Gastroesophageal sphincter (tissue), 4 donors: ENCODE data around the gene BLMH. TPM values are rescaled to one million over a fixed set of nuclear protein-coding genes. Genes with fewer than 3 reads are reported as not detected.

Experiments used
- ATAC-seq: fragments of 150-250 bp; one replicate; pipeline ENCODE4 v1.9.1; 2016; ENCODE audit warnings: mild to moderate bottlenecking, moderate library complexity
- H3K27ac ChIP-seq, 4 donors: fragments of 200-600 bp; sonication (generic) in 3 of 4; 1 replicate in 3 of 4; 2 replicates in 1 of 4; pipeline ENCODE4 v1.5.1; 2016 to 2019
- H3K27me3 ChIP-seq: fragments of 200-600 bp; sonication (generic); one replicate; pipeline ENCODE4 v1.5.1; 2019
- H3K36me3 ChIP-seq, 2 donors: fragments of 200-600 bp; sonication (generic); one replicate each; pipeline ENCODE4 v1.5.1; 2019; ENCODE audit warnings: control low read depth in 1 of 2
- H3K4me1 ChIP-seq, 3 donors: fragments of 200-600 bp; sonication (generic); 1 replicate in 2 of 3; 2 replicates in 1 of 3; pipeline ENCODE4 v1.5.1; 2016 to 2019; ENCODE audit warnings: control low read depth in 2 of 3
- H3K4me3 ChIP-seq, 2 donors: fragments of 200-600 bp; sonication (generic); one replicate each; pipeline ENCODE4 v1.5.1; 2019; ENCODE audit warnings: mild to moderate bottlenecking in 1 of 2, moderate library complexity in 1 of 2
- H3K9me3 ChIP-seq, 3 donors: fragments of 200-600 bp; sonication (generic); one replicate each; pipeline ENCODE4 v1.5.1; 2017 to 2019; ENCODE audit warnings: control low read depth in 2 of 3
- EP300 ChIP-seq: sonication (generic); formaldehyde crosslinking; IDR thresholded peaks from one replicate; pipeline ENCODE4 v1.6.1; 2017; ENCODE audit warnings: antibody characterized with exemption, mild to moderate bottlenecking
- POLR2A ChIP-seq, 2 donors: fragments of 450-650 bp; IDR thresholded peaks; one replicate each; pipeline ENCODE4 v1.6.1; 2017; ENCODE audit warnings: antibody characterized with exemption in 2 of 2, mild to moderate bottlenecking in 2 of 2, moderate library complexity in 1 of 2
- POLR2AphosphoS5 ChIP-seq: sonication (generic); formaldehyde crosslinking; IDR thresholded peaks from one replicate; pipeline ENCODE4 v1.6.1; 2017; ENCODE audit warnings: antibody characterized with exemption
- WGBS, 2 donors: methylation state at CpG; one replicate each; pipeline ENCODE4 v1.1.5; 2018; ENCODE audit warnings: low coverage in 1 of 2; 5-methylcytosine and 5-hydroxymethylcytosine counted together
- total RNA-seq, 4 donors: library from RNA; depleted of rRNA; stranded (reverse); fragments of >200 nt; gene quantifications; one replicate each; pipeline ENCODE4 v1.1.0, GENCODE V29; 2016
- TF ChIP-seq, protein P1 (sequence below), 4 experiments: fragments of 200-600 bp in 2 of 4; fragments of 450-650 bp in 2 of 4; sonication (generic) in 1 of 4; IDR thresholded peaks; one replicate each; pipeline ENCODE4 v1.5.1; 2017 to 2019; ENCODE audit warnings: antibody characterized with exemption in 4 of 4, mild to moderate bottlenecking in 2 of 4, moderate library complexity in 2 of 4

The BLMH gene
- total RNA-seq, 4 donors from 2014 or later: 17.8 to 29.3 (median 20.7) TPM

DNA sequence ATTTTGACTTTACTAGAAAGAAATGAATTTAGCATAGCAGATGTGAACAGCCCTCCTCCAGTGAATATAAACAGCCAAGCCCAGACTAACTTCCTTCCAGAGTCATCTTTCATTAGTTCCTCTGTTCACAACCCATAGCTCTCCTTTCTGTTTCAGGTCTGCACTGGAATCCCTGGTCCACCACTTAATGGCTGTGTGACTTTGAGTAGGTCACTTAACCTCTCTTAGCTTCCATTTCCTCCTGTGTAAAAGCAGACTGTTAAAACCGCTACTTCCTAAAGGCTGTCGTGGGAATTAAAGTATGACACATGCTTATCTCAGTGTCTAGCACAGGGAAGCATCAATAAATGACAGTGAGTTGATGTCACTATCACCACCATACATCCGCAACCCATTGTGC is 63.7 kb downstream of the BLMH start:
- TF ChIP-seq POLR2AphosphoS5 (no peak), EP300 (no peak), POLR2A (IDR thresholded peaks at IDR 0.05) (no peak)
- TF ChIP-seq, protein P1, sequence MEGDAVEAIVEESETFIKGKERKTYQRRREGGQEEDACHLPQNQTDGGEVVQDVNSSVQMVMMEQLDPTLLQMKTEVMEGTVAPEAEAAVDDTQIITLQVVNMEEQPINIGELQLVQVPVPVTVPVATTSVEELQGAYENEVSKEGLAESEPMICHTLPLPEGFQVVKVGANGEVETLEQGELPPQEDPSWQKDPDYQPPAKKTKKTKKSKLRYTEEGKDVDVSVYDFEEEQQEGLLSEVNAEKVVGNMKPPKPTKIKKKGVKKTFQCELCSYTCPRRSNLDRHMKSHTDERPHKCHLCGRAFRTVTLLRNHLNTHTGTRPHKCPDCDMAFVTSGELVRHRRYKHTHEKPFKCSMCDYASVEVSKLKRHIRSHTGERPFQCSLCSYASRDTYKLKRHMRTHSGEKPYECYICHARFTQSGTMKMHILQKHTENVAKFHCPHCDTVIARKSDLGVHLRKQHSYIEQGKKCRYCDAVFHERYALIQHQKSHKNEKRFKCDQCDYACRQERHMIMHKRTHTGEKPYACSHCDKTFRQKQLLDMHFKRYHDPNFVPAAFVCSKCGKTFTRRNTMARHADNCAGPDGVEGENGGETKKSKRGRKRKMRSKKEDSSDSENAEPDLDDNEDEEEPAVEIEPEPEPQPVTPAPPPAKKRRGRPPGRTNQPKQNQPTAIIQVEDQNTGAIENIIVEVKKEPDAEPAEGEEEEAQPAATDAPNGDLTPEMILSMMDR (IDR thresholded peaks at IDR 0.05): no peak
- ATAC-seq: no peak
- Histone ChIP-seq H3K9me3 (no peaks in the 10 kb centered on the region), H3K4me3 (no peak overlapping the region), H3K4me1 (no peaks in the 10 kb centered on the region), H3K36me3 (no peaks in the 10 kb centered on the region), H3K27me3 (peaks cover 18% of the 10 kb centered on the region), H3K27ac (no peak overlapping the region)
- 83% methylated on average over 3 of the region's 3 CpGs; no CpG with 5 or more reads in 1 of the 2 donors for WGBS, 2 donors

DNA sequence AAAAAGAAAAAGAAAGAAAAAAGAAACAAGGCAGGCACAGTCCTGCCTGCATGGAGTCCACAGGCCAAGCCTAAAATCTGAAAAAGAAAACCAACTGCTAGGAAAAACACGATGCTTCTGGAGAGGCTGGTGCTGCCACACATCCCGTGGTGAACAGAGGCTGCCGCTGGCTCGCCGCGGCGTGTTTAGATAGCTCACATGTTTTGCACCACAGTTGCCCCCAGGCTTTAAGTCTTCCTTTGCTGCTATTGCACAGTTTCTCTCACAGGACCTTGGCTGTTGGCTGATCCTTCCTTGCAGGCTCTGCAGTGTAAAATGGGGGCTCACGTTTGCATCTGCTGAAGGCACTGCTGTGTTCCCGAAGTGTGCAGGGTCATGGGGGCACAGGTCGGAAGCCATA is 64.9 kb downstream of the BLMH start:
- Histone ChIP-seq H3K4me3 (no peak overlapping the region), H3K4me1 (no peaks in the 10 kb centered on the region), H3K36me3 (no peaks in the 10 kb centered on the region), H3K27me3 (peaks cover 17% of the 10 kb centered on the region), H3K9me3 (no peaks in the 10 kb centered on the region), H3K27ac (no peak overlapping the region)
- WGBS, 2 donors: 71 to 75% methylated on average over 9 to 10 of the region's 10 CpGs
- no peak for ATAC-seq
- TF ChIP-seq, protein P1 (IDR thresholded peaks at IDR 0.05): no peak
- no peak for TF ChIP-seq POLR2A (IDR thresholded peaks at IDR 0.05)
- no peak for TF ChIP-seq POLR2AphosphoS5
- no peak for TF ChIP-seq EP300

DNA sequence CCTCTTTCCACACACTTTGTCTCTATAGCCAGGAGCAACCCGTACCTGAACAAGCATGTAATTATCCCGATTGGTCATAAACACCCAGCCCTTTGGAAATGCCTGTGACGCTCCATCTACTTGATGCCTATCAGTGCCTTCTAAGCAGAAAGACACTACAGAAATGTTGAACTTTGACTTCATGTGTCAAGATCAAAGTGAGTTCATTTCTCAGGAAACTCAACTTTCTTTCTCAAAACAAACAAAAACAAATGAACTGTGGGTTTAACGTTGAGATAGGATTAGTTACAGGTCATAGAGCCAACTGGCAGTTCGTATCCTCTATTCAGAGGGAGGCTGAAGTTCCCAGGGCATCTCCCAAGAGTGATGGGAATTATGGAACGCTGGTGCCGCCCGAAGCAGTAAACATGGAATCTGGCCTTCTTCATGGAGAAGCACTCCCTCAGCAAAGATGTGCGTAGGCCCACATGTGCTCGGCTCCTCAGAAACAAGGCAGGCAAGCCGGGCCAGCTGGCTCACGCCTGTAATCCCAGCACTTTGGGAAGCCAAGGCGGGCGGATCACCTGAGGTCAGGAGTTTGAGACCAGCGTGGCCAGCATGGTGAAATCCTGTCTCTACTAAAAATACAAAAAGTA is 65.7 kb downstream of the BLMH start:
- WGBS, 2 donors: 77 to 81% methylated on average over 10 to 11 of the region's 15 CpGs
- H3K27ac ChIP-seq: no peak overlapping the region
- no peak overlapping the region for H3K4me3 ChIP-seq
- peaks cover 17% of the 10 kb centered on the region for H3K27me3 ChIP-seq
- ATAC-seq: no peak
- H3K4me1 ChIP-seq: no peaks in the 10 kb centered on the region
- no peaks in the 10 kb centered on the region for H3K9me3 ChIP-seq
- TF ChIP-seq, protein P1 (IDR thresholded peaks at IDR 0.05): no peak
- TF ChIP-seq EP300: no peak
- no peak for TF ChIP-seq POLR2AphosphoS5
- TF ChIP-seq POLR2A (IDR thresholded peaks at IDR 0.05): no peak
- no peaks in the 10 kb centered on the region for H3K36me3 ChIP-seq

DNA sequence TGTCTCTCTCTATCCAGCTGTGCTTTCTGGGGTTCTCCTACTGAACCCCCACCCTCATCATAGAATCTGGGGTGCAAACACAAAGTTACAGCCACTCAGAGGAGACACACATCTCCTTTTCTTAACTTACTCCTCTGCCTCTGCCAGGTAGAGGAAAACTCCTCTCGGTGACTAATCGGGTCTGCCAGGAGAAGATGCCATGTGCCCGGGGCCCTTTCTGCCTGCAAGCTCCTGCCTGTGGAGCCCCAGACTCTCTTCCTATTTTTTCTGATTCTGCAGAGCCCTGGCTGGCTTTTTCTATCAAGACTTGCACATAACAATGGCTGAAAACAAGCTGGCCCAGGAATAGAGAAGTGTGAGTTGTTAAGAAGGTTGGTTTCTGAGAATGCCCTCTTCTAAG is 66.6 kb downstream of the BLMH start:
- H3K27ac ChIP-seq: no peak overlapping the region
- TF ChIP-seq, protein P1 (IDR thresholded peaks at IDR 0.05): no peak
- no peak for TF ChIP-seq POLR2A (IDR thresholded peaks at IDR 0.05)
- H3K36me3 ChIP-seq: no peaks in the 10 kb centered on the region
- H3K27me3 ChIP-seq: peaks cover 17% of the 10 kb centered on the region
- no CpG with 5 or more reads among the region's 3 CpGs for WGBS, 2 donors
- no peak for ATAC-seq
- H3K4me3 ChIP-seq: no peak overlapping the region
- no peaks in the 10 kb centered on the region for H3K4me1 ChIP-seq
- H3K9me3 ChIP-seq: no peaks in the 10 kb centered on the region

DNA sequence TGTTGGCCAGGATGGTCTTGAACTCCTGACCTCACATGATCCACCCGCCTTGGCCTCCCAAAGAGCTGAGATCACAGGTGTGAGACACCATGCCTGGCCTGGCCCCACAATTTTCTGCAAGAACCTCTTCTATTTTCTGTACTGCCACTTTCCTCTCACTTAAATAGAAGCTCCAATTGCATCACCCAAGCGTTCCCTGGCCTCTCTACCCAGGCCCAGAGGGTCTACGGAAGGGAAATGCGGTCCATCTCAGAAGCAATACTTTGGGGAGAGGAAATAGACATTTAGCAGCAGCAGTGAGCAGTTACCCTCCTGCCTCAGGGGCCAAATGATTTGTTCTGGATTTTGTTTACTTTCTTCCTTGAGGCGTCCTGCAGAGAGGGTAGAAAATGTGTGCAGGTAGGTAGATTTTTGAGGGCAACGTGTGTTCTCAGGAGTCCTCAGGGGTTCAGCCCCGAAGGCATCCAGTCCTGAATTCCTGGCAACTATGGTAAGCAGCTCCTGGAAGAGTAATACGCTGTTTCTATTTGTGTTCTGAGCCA is 67.3 kb downstream of the BLMH start:
- 61 to 72% methylated on average over 5 to 7 of the region's 8 CpGs for WGBS, 2 donors
- Histone ChIP-seq H3K36me3 (no peaks in the 10 kb centered on the region), H3K27ac (no peak overlapping the region), H3K9me3 (no peaks in the 10 kb centered on the region), H3K4me3 (no peak overlapping the region), H3K27me3 (peaks cover 14% of the 10 kb centered on the region), H3K4me1 (no peaks in the 10 kb centered on the region)
- ATAC-seq: no peak
- TF ChIP-seq POLR2A (IDR thresholded peaks at IDR 0.05): no peak
- TF ChIP-seq, protein P1 (IDR thresholded peaks at IDR 0.05): no peak
- no peak for TF ChIP-seq EP300
- TF ChIP-seq POLR2AphosphoS5: no peak
